HuH-7 (cell line): ENCODE measurements around the gene SNAPC5.
A peak's percentile ranks its signal among the peaks of the same experiment; 100 is the strongest.
"Not testable (repeated sequence)": the region's sequence is repeated elsewhere in the genome, so short reads cannot be mapped to it uniquely, and the experiment has no call there.

ENCODE experiments used
- DNase-seq: peaks from one replicate; pipeline ENCODE4 v3.0.0; 2011; ENCODE audit warnings: low spot score

The SNAPC5 gene, protein sequence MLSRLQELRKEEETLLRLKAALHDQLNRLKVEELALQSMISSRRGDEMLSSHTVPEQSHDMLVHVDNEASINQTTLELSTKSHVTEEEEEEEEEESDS

DNA sequence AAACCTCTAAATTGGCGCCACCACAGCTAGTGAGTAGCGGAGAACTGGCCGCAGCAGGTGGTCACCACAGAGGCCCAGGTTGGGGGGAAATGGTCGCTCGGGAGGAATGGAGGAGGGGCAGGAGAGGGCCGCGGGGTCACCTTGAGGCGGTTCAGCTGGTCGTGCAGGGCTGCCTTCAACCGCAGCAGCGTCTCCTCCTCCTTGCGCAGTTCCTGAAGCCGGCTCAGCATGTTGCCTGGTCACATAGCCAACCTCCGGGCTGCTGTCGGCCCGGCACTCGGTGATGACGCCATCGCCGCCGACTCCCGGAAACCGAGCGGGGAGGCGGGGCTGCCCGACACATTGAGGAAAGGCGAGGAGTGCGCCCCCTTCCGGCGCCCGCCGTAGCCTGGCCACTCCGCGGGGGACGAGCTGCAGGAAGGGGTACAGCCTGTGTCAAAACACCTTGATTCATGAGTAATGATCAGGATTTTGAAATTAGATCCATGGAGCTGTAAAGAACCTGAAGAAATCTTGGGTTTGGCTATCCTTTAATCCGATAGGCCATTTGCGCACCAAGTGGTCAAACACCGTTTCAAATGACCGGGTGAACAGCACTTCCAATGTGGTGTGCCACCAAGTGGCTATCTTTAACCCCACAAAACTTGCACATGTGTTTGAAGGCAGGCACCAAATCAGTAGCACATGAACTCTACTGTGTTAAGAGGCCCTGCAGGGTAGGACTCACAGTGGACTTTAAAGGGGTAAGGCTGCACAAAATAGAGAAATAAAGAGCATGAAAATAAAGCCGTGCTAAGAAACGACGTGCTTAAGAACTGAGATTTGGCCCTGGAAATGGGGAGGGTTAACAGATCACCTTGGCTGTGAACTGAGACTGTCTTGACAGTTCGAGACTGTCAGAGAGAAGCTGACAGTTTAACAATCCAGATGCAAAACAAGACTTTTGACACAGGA lies at the start of gene SNAPC5:
SNAPC5 (minus strand) TSS at position 261 of the 954 bp plus-strand sequence; CDS start at position 230, 31 bp downstream.
- peak; percentile 91 for DNase-seq

DNA sequence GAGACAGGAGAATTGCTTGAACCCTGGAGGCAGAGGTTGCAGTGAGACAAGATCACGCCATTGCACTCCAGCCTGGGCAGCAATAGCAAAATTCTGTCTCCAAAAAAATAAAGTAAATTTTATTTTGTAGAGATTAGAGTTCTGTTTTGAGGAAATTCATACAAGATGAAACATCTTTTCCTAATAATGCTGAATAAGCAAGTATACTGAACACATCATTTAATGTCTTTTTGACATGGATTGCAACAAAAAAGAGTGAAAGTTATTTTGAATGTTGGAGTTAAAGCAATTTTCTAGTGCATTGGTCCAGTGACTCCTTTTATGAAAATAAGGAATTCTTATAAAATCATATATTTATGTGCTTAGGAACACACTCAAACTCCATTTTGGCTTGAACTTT lies 47.7 kb upstream of the SNAPC5 start:
- no peak for DNase-seq

DNA sequence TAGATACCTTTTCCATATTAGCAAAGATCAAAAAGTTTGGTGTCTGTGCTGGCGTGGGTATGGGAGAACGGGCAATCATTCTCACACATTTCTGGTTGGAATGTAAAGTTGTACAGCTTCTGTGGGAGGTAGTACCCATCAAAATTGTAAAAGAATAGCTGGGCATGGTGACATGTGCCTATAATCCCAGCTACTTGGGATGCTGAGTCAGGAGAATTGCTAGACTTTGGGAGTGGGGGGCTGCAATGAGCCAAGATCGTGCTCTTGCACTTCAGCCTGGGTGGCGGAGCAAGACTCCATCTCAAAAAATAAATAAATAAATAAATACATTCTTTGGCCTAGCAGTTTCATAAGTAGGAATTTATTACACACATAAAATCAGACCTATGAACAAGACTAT lies 45.3 kb upstream of the SNAPC5 start:
- DNase-seq: no peak

DNA sequence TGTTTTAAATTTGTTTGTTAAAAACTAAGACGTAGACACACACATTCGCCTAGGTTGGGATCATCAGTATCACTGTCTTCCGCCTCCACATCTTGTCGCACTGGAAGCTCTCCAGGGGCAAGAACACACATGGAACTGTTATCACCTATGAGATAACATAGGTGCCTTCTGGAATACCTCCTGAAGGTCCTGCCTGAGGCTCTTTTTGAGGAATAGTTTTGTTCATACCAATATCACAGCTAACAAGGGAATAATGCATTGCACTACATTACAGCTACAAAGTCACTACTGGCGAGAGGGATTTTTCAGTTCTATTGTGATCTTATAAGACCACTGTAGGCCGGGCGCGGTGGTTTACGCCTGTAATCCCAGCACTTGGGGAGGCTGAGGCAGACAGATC lies 37.5 kb upstream of the SNAPC5 start:
- no peak for DNase-seq

DNA sequence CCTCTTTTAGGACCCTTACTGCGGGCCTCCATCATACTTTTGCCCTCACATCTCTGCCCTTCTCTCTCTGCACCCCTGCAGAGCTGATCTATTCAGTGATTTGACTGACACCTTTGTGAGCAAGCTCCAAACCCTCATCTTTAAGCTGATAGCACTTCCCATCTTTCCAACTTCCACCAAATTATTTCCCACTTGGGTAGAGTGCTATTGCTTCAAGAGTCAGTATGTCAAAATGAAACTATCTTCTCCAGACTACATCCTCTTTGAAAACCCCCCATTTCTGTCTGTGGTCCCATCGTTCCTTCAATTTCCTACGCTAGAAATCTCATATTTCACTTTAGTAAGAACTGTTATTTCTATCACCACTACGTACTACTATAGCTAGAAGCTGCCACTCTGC lies 27.3 kb upstream of the SNAPC5 start:
- no peak for DNase-seq

DNA sequence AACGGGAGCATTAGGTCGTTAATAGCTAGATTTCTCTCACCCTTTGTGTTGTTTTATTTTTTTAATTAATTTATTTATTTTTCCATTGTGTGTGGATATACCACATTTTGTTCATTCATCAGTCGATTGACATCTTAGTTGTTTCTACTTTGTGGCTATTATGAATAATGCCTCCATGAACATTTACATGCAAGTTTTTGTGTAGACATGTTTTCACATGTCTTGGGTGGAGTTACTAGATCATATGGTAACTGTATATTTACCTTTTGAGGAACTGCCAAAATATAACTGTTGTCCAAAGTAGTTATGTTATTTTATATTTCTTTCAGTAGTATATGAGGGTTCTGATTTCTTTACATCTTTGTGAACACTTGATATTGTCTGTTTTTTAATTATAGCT lies 26.4 kb upstream of the SNAPC5 start:
- DNase-seq: no peak

DNA sequence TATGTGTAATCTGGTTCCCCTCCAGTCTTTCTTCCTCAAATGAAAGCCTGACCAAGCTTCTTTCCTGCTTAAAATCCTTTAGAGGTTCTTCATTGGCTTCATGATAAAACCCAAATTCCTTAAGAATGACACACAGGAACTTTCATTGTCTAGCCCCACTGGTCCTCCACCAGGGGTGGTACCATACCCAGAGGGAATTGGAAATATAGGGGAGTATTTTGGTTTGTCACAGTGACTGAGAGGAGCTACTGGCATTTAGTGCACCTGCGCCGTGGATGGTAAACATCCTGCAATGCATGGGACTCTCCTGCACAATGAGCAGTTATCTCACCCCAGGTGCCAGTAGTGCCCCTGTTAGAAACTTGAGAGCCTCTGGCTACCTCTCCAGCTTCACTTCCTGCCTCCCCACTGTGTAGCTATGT lies 18.4 kb upstream of the SNAPC5 start:
- no peak for DNase-seq

DNA sequence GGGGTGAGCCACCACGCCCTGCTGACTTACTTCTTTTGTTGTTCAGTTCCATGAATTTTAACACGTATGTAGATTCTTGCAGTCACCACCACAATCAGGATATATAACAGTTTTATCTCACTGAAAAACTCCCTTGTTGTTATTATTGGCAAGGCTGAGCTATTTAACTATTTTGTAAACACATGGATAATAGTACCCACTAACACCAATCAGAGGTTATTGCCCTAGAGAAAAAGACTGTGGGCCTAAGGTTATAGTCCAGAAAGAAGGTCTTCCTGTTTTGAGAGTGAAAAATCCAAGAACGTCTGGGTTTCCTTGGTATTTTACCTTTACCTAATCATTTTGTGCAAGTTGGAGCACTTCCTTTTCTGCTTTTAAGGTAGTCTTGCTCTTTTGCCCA lies 17.0 kb upstream of the SNAPC5 start:
- no peak for DNase-seq

DNA sequence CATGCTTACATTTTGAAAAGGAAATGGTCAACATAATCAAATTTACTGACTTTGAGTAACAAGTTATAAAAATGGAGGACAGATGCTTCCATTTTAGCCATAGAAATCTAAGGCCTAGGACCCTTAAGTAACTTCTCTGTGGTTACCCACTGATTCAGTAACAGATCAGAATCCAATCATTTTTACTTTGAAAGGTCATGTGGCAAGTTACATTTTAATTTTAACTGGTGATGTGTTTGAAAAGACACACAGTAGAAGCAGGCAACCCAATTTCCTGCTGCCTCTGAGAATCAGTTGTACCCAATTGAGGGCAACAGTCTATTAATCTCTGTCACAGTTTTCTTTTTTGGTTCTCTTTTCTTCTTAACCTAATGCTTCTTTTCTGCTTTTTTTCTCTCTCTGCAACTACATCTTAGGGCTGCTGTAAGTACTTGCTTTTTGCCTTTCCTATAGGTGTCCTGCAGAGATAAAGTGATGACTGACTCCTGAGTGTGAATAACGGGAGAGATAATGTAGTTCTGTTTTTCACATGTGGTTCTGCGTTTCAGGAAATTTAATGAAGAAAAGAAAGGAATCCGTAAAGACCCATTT lies 10.8 kb upstream of the SNAPC5 start:
- no peak for DNase-seq

DNA sequence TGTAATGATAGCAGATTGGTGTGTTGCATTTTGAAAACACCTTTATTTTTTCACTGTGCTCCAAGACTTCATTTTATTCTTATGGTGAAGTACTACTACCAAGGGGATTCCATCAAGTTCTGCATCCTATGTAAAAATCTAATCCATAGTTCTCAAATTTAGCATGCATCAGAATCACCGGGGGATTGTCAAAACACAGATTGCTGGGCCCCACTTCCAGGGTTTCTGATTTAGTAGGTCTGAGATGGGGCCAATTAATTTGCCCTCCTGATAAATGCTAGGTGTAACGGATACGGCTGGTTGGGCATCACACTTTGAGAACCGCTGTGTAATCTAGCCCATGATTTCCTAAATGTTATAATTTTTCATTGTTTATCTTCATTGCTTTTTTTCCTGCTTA lies 8.3 kb upstream of the SNAPC5 start:
- DNase-seq: no peak

DNA sequence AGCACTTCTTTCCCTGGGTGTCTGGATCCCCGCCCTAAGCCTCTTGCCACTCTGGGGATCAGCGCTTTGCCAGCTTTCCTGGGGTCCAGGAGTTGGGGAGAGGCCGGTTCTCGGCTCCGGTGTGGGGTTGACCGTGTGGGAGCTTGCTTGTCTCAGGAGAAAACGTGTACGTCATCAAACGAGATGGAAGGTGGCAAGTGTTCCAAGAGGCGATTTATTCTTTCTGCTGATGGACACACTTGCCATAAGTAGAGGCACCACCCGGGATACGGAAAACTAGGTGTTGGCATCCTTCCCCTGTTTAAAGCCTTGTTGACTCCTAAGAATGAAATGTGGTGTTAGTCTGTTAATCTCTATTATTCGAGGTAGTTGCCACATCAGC lies 7.9 kb upstream of the SNAPC5 start:
- DNase-seq: peak; percentile 23

DNA sequence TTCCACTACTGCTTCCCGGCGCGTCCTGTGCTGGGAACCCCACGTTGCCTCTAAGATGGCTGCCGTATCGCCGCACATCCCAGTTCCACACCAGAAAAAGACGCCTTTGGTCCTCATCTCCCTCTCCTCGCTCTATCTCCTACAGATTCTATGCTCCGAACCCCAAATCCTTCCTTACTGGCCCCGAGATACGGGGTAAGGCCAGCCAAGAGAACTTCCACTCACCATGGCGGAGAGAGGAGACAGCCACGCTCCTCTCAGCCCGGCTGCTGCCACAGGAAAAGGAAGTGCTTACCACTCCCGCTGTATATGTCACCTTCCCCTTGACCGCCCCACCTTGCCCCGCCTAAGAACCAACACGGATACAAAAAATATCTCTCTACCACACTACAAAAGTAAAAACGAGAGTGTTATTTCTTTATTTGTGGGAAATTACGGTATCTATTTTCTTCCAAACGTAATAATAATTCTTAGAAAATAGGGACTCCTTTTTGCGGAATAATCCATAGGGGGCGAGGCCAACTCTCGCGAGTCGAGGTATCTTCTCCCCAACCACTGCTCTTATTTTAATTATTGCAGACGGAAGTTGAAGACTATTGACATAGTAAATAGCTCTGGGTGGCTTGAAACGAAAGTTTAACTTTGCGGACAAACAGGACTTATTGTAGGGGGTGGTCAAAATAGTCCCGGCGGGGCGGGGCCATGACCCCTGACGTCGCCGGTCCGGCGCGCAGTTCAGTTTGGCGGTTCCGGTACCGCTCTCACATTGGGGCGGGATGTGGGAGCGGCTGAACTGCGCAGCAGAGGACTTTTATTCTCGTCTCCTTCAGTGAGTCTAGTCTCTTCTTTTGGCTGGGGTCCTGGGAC lies 7.2 kb upstream of the SNAPC5 start, which contains the start of the genes RPL4 and ZWILCH:
RPL4 (minus strand) TSS at position 293 of the 867 bp plus-strand sequence; CDS start at position 228, 65 bp downstream.
ZWILCH (plus strand) TSS at position 764 of the 867 bp plus-strand sequence; CDS start at position 777, 13 bp downstream.
- peak; percentile 86 for DNase-seq

DNA sequence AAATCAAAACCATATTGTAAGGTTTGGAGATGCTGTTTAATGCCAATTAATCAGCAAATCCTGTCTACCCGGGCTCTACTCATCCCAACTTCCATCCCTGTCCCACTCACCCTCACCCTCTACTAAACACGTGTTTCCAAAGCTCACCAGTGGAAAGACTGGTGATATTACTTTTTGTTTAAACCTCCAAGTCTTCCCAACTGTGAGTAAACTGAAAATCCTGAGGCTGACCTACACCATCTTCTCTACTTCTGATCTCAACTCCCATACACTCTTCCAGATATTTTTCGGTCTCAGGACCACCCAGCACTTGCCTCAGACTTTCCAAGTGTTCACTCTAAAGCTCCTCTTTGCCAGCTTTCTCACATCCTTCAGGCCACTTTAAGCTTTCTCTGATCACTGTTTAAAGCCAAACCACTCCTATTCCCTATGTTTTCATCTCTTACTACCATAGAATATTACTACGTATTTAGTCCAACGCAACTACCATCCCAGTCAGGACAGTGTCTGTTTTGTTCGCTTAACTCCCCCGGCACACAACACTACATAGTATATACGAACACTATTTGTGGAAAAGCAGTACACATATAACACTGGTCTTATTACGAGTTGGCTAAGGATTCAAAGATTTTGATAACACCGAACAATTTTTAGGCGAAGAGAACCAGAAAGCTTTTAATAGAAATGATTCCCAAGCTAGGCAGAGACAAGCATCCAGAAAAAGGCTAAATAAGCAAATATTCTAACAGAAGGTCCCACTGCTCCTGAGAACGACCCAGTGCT lies 6.4 kb upstream of the SNAPC5 start:
- no peak for DNase-seq

DNA sequence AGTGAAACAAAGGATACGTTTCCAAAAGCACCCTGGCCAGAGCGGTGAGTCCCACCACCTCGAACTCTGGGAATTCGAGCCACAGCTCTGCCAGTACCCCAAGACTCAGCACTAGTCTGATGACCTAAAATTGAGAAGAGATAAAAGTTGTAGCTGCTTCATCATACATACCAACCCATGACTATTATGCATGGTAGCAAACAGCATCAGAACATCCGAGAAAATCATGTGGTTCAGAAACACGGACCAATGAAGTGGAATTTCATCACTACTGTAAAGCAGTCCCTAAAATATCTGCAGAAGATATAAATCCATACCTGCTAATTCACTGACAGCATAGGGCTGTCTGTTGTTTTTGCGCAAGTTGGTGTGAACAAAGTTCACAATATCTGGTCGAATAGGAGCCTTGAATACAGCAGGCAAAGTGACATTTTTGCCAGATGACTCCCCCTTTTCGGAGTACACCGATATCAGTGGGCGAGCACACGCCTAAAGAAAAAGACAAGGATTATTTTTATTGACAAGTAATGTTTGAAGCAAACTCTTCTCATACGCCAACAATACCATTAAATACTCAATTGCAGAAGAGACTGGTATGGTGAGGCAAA lies 5.6 kb upstream of the SNAPC5 start:
- not testable (repeated sequence) for DNase-seq

DNA sequence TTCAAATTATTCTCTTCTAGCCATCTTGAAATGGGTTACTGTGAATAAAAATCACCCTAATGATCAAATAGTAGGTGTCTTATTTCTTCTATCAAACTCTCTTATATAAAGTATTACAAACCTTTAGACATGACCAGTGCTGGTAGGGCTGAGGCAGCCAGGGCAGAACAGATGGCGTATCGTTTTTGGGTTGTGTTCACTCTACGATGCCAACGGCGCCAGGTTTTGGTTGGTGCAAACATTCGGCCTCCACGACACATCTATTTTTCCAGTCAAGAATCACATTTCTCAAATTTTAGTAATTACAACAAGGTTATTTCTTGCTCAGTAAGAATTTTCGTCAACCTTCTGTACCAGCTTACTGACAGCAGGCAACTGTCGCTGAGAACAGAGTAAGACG lies 4.9 kb upstream of the SNAPC5 start:
- no peak for DNase-seq

DNA sequence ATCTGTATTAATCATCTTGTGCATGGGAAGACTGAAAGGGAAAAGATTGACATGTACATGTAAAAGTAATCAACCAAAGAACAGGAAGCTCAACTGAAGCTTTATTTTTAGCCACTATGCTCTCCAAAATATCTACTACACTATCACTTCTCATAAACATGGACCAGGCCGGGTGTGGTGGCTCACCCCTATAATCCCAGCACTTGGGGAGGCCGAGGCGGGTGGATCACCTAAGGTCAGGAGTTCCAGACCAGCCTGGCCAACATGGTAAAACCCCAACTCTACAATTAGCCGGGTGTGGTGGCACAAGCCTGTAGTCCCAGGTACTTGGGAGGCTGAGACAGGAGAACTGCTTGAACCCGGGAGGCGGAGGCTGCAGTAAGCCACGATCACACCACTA lies 2.8 kb upstream of the SNAPC5 start:
- not testable (repeated sequence) for DNase-seq

DNA sequence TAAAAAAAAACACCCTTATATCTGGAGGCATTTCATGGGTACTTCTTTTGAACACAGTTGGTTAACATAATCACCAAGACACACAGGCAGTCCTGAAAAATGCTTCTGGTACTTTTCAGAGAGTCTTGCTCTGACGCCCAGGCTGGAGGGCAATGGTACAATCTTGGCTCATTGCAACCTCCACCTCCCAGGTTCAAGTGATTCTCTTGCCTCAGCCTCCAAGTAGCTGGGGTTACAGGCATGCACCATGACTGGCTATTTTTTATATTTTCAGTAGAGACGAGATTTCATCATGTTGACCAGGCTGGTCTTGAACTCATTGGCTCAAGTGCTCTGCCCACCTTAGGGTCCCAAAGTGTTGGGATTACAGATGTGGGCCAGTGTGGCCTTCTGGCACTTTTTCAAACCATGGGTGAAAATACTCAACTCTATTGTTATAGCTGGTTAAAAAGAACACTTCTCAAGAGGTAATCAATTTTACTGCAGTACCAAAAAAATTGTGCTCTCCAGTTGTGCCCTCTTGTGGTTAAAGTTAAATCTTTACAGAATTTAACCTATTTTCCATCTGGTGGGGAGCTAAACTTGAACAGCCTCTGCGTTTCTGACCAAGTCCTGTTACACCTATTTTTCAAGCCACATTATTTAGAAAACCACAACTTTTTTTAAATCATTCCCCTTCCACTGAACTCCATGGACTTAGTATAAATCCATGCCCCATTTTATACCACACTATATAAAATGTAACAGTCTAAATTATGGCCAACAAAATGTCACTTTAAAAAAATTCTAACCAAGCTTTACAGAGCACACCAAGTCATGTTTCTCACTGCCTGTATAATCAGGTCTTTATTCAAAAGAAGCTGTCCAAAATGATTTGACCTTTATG lies 1.2 kb upstream of the SNAPC5 start:
- peak; percentile 26 for DNase-seq

DNA sequence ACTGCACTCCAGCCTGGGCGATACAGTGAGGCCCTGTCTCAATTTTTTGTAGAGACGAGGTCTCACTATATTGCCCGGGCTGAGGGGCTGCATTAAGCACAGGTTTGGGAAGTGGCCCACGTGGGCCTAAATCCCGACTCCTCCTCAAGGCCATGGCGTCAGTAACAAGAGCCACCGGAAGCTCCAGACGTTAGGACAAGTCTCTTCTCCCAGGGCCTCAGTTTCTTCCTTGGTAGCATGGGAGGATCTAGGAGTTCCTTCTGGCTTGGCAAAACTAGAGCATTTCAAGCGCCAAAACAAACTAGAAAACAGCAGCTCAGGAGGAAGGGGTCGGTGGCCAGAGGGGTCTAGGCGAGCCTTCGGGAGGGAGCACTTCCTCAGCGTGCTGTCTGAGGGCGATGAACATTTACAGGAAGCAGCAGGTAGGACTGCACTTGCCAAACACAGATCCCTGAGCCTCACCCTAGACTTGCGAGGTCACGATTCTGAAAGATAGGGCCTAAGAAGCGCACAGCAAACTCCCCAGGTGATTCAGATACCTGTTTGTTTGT lies 536 bp downstream of the SNAPC5 start:
- no peak for DNase-seq

DNA sequence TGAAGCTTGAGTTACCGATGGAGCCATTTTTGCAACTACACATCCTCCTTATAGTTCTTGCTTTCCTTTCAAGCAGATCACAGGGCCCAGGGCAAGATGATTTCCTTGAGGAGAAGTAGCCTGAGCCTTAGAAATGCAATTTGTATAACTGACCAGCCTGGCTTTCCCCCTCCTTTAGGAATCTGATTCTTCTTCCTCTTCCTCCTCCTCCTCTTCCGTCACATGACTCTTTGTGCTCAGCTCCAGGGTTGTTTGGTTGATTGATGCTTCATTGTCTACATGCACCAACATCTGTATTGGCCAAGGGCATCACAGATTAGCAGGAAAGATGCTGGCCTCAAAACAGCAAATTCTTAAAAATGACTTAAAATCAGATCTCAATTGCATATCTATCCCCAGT lies 3.3 kb downstream of the SNAPC5 start:
- no peak for DNase-seq
